Right kidney (tissue), 1 donor: Measurements from ENCODE around the gene DNAJA1.
A peak's percentile ranks its signal among the peaks of the same experiment; 100 is the strongest.
"Not testable (repeated sequence)": the region's sequence is repeated elsewhere in the genome, so short reads cannot be mapped to it uniquely, and the experiment has no call there.

ENCODE experiments used
- DNase-seq: peaks from one replicate; pipeline ENCODE4 v3.0.0-alpha.2; 2016

Gene DNAJA1

GRCh38 chr9:33076046-33077004 lies 51.3 kb downstream of the DNAJA1 start, which contains the start of gene SMU1:
Gene SMU1 (minus strand): TSS chr9:33076674. CDS start chr9:33076608, 66 bp downstream.
- DNase-seq: peak; percentile 86

- DNase-seq: no peak
Measured at GRCh38 chr9:33080534-33080933, 55.5 kb downstream of the DNAJA1 start.

GRCh38 chr9:33081128-33081851 lies 56.2 kb downstream of the DNAJA1 start:
- peak; percentile 54 for DNase-seq

GRCh38 chr9:33082128-33082527 lies 57.1 kb downstream of the DNAJA1 start:
- DNase-seq: no peak

- no peak for DNase-seq
Measured at GRCh38 chr9:33082538-33083326, 57.7 kb downstream of the DNAJA1 start.

- DNase-seq: not testable (repeated sequence)
Measured at GRCh38 chr9:33085672-33086071, 60.6 kb downstream of the DNAJA1 start.
